K562 (cell line): ENCODE measurements around the gene SETD1B. TPM values are rescaled to one million over a fixed set of nuclear protein-coding genes. Genes with fewer than 3 reads are reported as not detected.

Source experiments
- ATAC-seq: fragments of 200-7000 bp; cut with Tn5 transposase; 3 replicates; pipeline ENCODE4 v1.9.1; 2020; ENCODE audit warnings: moderate library complexity
- BruUV-seq: library from RNA; stranded (reverse); fragments of 400-500 nt; replicated peaks from 2 replicates; lab custom pipeline; 2021; lab: Mats Ljungman, UMichigan
- CTCF ChIA-PET: fragments of 300-600 bp; formaldehyde crosslinking; extraction: SDS; loops from one replicate; lab custom pipeline; 2021; ENCODE audit warnings: low intra/inter-chr PET ratio; lab: Yijun Ruan, JAX
- POLR2A ChIA-PET: fragments of 300-600, 350-650 bp; sonication (Branson Sonifier 250); formaldehyde crosslinking; extraction: SDS; loops from one replicate; lab custom pipeline; 2021; ENCODE audit warnings: antibody characterized with exemption, inconsistent platforms; lab: Yijun Ruan, JAX
- DNase-seq, 4 experiments: peaks; one replicate each; pipeline versions ENCODE4 v3.0.0 to v3.0.0-alpha.2; 2011 to 2018; ENCODE audit warnings: low spot score in 3 of 4, mixed read lengths in 3 of 4; ENCODE audit errors: extremely low read depth in 1 of 4
- FAIRE-seq: peaks from 2 replicates; lab custom pipeline; 2011; peaks lifted over from hg19 to GRCh38; lab: Jason Lieb, UNC
- H2AFZ ChIP-seq: 2 replicates; pipeline ENCODE4 v1.6.0; 2011; ENCODE audit warnings: low read depth, low read length, control low read depth, inconsistent platforms
- H3K27ac ChIP-seq: fragments of 200-600 bp; 3 replicates; pipeline ENCODE4 v1.8.0; 2011; ENCODE audit warnings: low read depth, mild to moderate bottlenecking, control low read depth, inconsistent platforms, low read length, moderate library complexity, mixed read lengths; ENCODE audit errors: extremely low read depth
- H3K27me3 ChIP-seq, 2 experiments: fragments of 300-600 bp in 1 of 2; 2 replicates in 1 of 2; 3 replicates in 1 of 2; pipeline versions ENCODE4 v1.6.0 to v1.8.0; 2011; ENCODE audit warnings: inconsistent platforms in 2 of 2, low read length in 2 of 2, mild to moderate bottlenecking in 1 of 2, mixed read lengths in 1 of 2, moderate library complexity in 1 of 2; ENCODE audit not compliant: control insufficient read depth in 2 of 2, insufficient read depth in 2 of 2
- H3K36me3 ChIP-seq: fragments of 300-600 bp; 3 replicates; pipeline ENCODE4 v1.8.0; 2011; ENCODE audit warnings: mild to moderate bottlenecking, low read length, inconsistent platforms; ENCODE audit not compliant: control insufficient read depth, insufficient read depth
- H3K4me1 ChIP-seq, 2 experiments: fragments of 200-600 bp in 1 of 2; replicated peaks in 1 of 2; 2 replicates in 1 of 2; 3 replicates in 1 of 2; pipeline versions ENCODE4 v1.5.1 to v1.8.0; 2011; ENCODE audit warnings: inconsistent platforms in 2 of 2, low read length in 2 of 2, mild to moderate bottlenecking in 1 of 2, mixed read lengths in 1 of 2, moderate library complexity in 1 of 2; ENCODE audit not compliant: control insufficient read depth in 2 of 2, insufficient read depth in 2 of 2
- H3K4me2 ChIP-seq: 2 replicates; pipeline ENCODE4 v1.6.1; 2011; ENCODE audit warnings: low read length, control low read depth, inconsistent platforms, mixed read lengths; ENCODE audit not compliant: insufficient read depth
- H3K4me3 ChIP-seq: fragments of 200-600 bp; sonication (generic), shearing (Covaris generic); 2 replicates; pipeline ENCODE4 v1.5.1; 2016; ENCODE audit warnings: control low read depth, inconsistent platforms
- H3K79me2 ChIP-seq: fragments of 200-600 bp; 3 replicates; pipeline ENCODE4 v1.8.0; 2011; ENCODE audit warnings: low read length, inconsistent platforms; ENCODE audit not compliant: control insufficient read depth, insufficient read depth
- H3K9ac ChIP-seq, 2 experiments: 2 replicates each; pipeline versions ENCODE4 v1.6.0 to v1.6.1; 2011; ENCODE audit warnings: low read depth in 2 of 2, low read length in 2 of 2, control low read depth in 1 of 2, inconsistent platforms in 1 of 2, mild to moderate bottlenecking in 1 of 2, mixed read lengths in 1 of 2; ENCODE audit not compliant: insufficient read depth in 1 of 2
- H3K9me1 ChIP-seq: one replicate; pipeline ENCODE4 v1.6.0; 2011; ENCODE audit warnings: inconsistent platforms, mild to moderate bottlenecking, low read length, moderate library complexity; ENCODE audit not compliant: control insufficient read depth, insufficient read depth
- H3K9me3 ChIP-seq: replicated peaks from 2 replicates; pipeline ENCODE4 v1.5.1; 2011; ENCODE audit warnings: low read depth, low read length, inconsistent platforms; ENCODE audit not compliant: control insufficient read depth, insufficient read depth
- H4K20me1 ChIP-seq: replicated peaks from 2 replicates; pipeline ENCODE4 v1.6.1; 2011; ENCODE audit warnings: low read length, inconsistent platforms, mixed read lengths; ENCODE audit not compliant: control insufficient read depth, insufficient read depth
- EP400 ChIP-seq: fragments of 450-650 bp; IDR thresholded peaks from 2 replicates; pipeline ENCODE4 v1.6.1; 2017; ENCODE audit warnings: antibody characterized with exemption, mild to moderate bottlenecking, moderate library complexity
- GTF2A2 ChIP-seq: IDR thresholded peaks from 2 replicates; pipeline ENCODE4 v1.6.1; 2016; ENCODE audit warnings: mild to moderate bottlenecking, missing genetic modification characterization, missing compliant biosample characterization
- JUNB ChIP-seq: fragments of 450-650 bp; formaldehyde crosslinking; conservative IDR thresholded peaks from 2 replicates; pipeline ENCODE4 v1.4.0; 2020; ENCODE audit warnings: mild to moderate bottlenecking
- KLF10 ChIP-seq: fragments of 250-450 bp; sonication (Bioruptor Pico); IDR thresholded peaks from 2 replicates; pipeline ENCODE4 v1.6.1; 2021; ENCODE audit warnings: matching md5 sums
- NCOA6 ChIP-seq: fragments of 450-650 bp; IDR thresholded peaks from 2 replicates; pipeline ENCODE4 v1.6.1; 2017; ENCODE audit warnings: mild to moderate bottlenecking
- RB1 ChIP-seq: fragments of 450-650 bp; IDR thresholded peaks from 2 replicates; pipeline ENCODE4 v1.6.1; 2017; ENCODE audit warnings: low read depth, mild to moderate bottlenecking
- RBM17 ChIP-seq: fragments of 200-400 bp; formaldehyde crosslinking; IDR thresholded peaks from 2 replicates; pipeline ENCODE4 v1.6.1; 2017; ENCODE audit warnings: low read depth, mild to moderate bottlenecking, low read length, borderline replicate concordance
- SMAD1 ChIP-seq: fragments of 150-350 bp; IDR thresholded peaks from 2 replicates; pipeline ENCODE4 v1.6.1; 2014; ENCODE audit warnings: low read length, low read depth; ENCODE audit not compliant: partially characterized antibody
- SNRNP70 ChIP-seq: fragments of 200-400 bp; formaldehyde crosslinking; optimal IDR thresholded peaks from 2 replicates; pipeline ENCODE3; 2017; ENCODE audit warnings: low read depth, low read length
- ZFP1 ChIP-seq: fragments of 450-650 bp; formaldehyde crosslinking; IDR thresholded peaks from 2 replicates; pipeline ENCODE4 v1.4.0; 2020; ENCODE audit warnings: mild to moderate bottlenecking, mixed read lengths
- ZNF354B ChIP-seq: fragments of 250-450 bp; sonication (Bioruptor Pico); IDR thresholded peaks from 2 replicates; pipeline ENCODE4 v1.4.0; 2020
- WGBS: fragments of 100-300 bp; shearing (Covaris generic); methylation state at CpG from one replicate; pipeline ENCODE4 v1.1.6; 2016; ENCODE audit warnings: low coverage, mixed read lengths; ENCODE audit not compliant: insufficient coverage; ENCODE audit errors: missing lambda C conversion rate; 5-methylcytosine and 5-hydroxymethylcytosine counted together
- in situ Hi-C: fragments of 300-500 bp; cut with MboI; formaldehyde crosslinking; loops from 4 replicates; pipeline ENCODE4 v1.15.0; 2018; ENCODE audit warnings: inconsistent platforms, mixed read lengths
- intact Hi-C: fragments of 100-400 bp; cut with micrococcal nuclease; formaldehyde crosslinking; loops from 2 replicates; pipeline ENCODE4 v1.14.2; 2022
- polyA plus RNA-seq, 8 experiments: library from polyadenylated mRNA; depleted of rRNA in 4 of 8; stranded (reverse) in 5 of 8; unstranded in 3 of 8; fragments of >200 nt; fragmentation: Nextera tagmentation in 2 of 8; fragmentation: Illumina TruSeq in 1 of 8; extraction: Ambion mirVana in 2 of 8; extraction: Trizol in 1 of 8; gene quantifications; 2 replicates each; pipeline versions ENCODE4 v1.2.1 to v1.2.3, GENCODE V29; 2011 to 2014; ENCODE audit warnings: inconsistent platforms in 1 of 8, missing spikeins in 1 of 8
- total RNA-seq, 7 experiments: library from RNA; depleted of rRNA in 6 of 7; stranded (reverse); fragments of >200 nt in 6 of 7; fragmentation: Illumina TruSeq in 2 of 7; extraction: Trizol in 2 of 7; gene quantifications; 2 replicates each; pipeline versions ENCODE4 v1.2.1 to v1.2.3, GENCODE V29; 2011 to 2021; ENCODE audit warnings: low replicate concordance in 1 of 7
- TF ChIP-seq, protein P1 (sequence below): fragments of 250-450 bp; sonication (Bioruptor Pico); IDR thresholded peaks from 2 replicates; pipeline ENCODE4 v1.8.0; 2022; ENCODE audit warnings: moderate library complexity, mild to moderate bottlenecking, inconsistent platforms
- TF ChIP-seq, protein P2 (sequence below): fragments of 450-650 bp; IDR thresholded peaks from 2 replicates; pipeline ENCODE4 v1.6.1; 2016; ENCODE audit warnings: low read depth, mild to moderate bottlenecking, moderate library complexity
- TF ChIP-seq, protein P3 (sequence below), 2 experiments: fragments of 450-650 bp; formaldehyde crosslinking in 1 of 2; IDR thresholded peaks; 2 replicates each; pipeline versions ENCODE4 v1.4.0 to v1.6.1; 2014 to 2020; ENCODE audit warnings: mild to moderate bottlenecking in 2 of 2, borderline replicate concordance in 1 of 2, low read depth in 1 of 2

SETD1B gene
- total and polyA plus RNA-seq, 9 of the 15 experiments (the other 6 are each of a cell fraction or from before 2014, with no cell fraction given), result 0.48 to 26.6 (median 2.3) TPM

DNA sequence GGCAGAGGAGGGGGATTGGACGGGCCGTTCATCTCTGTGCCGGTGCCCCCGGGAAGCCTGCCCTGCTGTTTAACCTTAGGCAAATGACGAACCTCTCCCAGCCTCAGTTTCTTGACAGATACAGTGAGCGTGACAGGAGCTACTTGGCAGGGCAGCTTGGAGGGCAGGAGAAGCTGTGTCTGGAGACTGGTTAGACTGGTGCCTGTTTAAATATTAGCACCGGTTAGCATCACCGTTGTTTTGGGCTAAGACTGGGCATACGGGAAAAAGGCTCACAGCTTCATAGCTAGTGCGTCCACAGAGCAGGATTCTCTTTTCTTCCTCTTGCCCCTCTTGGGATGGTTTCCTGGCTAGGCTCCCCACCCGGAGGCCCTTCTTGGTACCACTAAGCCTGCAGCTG lies 49.0 kb upstream of the SETD1B start (continued):
- TF ChIP-seq SMAD1, result no peak
- TF ChIP-seq ZNF354B (CRISPR knock-in tag), result no peak
- TF ChIP-seq, protein P1, sequence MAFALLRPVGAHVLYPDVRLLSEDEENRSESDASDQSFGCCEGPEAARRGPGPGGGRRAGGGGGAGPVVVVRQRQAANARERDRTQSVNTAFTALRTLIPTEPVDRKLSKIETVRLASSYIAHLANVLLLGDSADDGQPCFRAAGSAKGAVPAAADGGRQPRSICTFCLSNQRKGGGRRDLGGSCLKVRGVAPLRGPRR, result no peak
- TF ChIP-seq RBM17, result no peak
- TF ChIP-seq, protein P2, sequence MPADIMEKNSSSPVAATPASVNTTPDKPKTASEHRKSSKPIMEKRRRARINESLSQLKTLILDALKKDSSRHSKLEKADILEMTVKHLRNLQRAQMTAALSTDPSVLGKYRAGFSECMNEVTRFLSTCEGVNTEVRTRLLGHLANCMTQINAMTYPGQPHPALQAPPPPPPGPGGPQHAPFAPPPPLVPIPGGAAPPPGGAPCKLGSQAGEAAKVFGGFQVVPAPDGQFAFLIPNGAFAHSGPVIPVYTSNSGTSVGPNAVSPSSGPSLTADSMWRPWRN, result no peak

DNA sequence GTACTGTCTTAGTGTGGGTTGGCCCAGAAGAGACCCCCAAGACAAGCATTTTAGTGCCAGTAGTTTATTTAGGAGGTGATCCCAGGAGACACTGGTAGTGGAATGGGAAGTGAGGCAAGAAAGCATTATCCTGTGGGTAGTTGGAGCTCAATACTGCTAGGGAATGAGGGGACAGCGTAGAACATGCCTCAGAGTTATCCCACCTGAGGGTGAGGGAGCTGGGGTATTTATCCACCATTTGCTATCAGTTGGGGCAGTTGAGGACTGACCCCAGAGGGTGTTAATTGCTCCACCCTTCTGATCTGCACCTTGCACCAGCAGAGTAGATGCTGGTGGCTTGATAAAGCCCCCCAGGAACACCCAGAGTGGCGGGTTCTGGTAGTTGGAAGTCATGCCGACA lies 48.2 kb upstream of the SETD1B start:
- no peak for ATAC-seq
- H3K9ac ChIP-seq, result no peak overlapping the region
- H2AFZ ChIP-seq, result no peak overlapping the region
- intact Hi-C loops, result no loop called here
- no peak overlapping the region for H3K27ac ChIP-seq
- BruUV-seq, result no TSS peak
- in situ Hi-C loops, result no loop called here
- WGBS, result 93% methylated on average over 3 of the region's 3 CpGs
- no peaks in the 10 kb centered on the region for H4K20me1 ChIP-seq
- peaks cover 0 to 10% of the 10 kb centered on the region in 2 experiments; a peak in 2 of 5 replicates for H3K4me1 ChIP-seq
- no peaks in the 10 kb centered on the region for H3K79me2 ChIP-seq
- peaks cover 6% of the 10 kb centered on the region for H3K9me1 ChIP-seq
- no peak for FAIRE-seq
- H3K4me2 ChIP-seq, result no peak overlapping the region
- no peak overlapping the region for H3K4me3 ChIP-seq
- H3K36me3 ChIP-seq, result peaks cover 20% of the 10 kb centered on the region; the same call in 1 of the 3 replicates
- ChIA-PET CTCF (no interaction called here), POLR2A (interaction anchor here (0.6 kb wide), 1 partner anchor 10 kb away, joined by 4 read pairs; no protein-coding TSS in a partner anchor)
- no peak for DNase-seq
- no peaks in the 10 kb centered on the region for H3K9me3 ChIP-seq
- H3K27me3 ChIP-seq, result no peaks in the 10 kb centered on the region
- TF ChIP-seq RB1 (no peak), KLF10 (CRISPR knock-in tag) (no peak), SMAD1 (no peak), NCOA6 (no peak), ZFP1 (CRISPR knock-in tag) (no peak), SNRNP70 (no peak), JUNB (CRISPR knock-in tag) (no peak), GTF2A2 (tag) (no peak), EP400 (no peak)
- TF ChIP-seq, protein P3, sequence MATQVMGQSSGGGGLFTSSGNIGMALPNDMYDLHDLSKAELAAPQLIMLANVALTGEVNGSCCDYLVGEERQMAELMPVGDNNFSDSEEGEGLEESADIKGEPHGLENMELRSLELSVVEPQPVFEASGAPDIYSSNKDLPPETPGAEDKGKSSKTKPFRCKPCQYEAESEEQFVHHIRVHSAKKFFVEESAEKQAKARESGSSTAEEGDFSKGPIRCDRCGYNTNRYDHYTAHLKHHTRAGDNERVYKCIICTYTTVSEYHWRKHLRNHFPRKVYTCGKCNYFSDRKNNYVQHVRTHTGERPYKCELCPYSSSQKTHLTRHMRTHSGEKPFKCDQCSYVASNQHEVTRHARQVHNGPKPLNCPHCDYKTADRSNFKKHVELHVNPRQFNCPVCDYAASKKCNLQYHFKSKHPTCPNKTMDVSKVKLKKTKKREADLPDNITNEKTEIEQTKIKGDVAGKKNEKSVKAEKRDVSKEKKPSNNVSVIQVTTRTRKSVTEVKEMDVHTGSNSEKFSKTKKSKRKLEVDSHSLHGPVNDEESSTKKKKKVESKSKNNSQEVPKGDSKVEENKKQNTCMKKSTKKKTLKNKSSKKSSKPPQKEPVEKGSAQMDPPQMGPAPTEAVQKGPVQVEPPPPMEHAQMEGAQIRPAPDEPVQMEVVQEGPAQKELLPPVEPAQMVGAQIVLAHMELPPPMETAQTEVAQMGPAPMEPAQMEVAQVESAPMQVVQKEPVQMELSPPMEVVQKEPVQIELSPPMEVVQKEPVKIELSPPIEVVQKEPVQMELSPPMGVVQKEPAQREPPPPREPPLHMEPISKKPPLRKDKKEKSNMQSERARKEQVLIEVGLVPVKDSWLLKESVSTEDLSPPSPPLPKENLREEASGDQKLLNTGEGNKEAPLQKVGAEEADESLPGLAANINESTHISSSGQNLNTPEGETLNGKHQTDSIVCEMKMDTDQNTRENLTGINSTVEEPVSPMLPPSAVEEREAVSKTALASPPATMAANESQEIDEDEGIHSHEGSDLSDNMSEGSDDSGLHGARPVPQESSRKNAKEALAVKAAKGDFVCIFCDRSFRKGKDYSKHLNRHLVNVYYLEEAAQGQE (IDR thresholded peaks at IDR 0.05; ENCODE audit: borderline replicate concordance), result no peak
- TF ChIP-seq, protein P3 (CRISPR knock-in tag; IDR thresholded peaks at IDR 0.05; ENCODE audit: low read depth), result no peak
